ENCODE results near the gene CLDN3. TPM values are rescaled to one million over a fixed set of nuclear protein-coding genes. Genes with fewer than 3 reads are reported as not detected.

Gene CLDN3
- total RNA-seq, 3 donors from 2014 or later, result 81.6 to 137 TPM; not detected in 1

DNA sequence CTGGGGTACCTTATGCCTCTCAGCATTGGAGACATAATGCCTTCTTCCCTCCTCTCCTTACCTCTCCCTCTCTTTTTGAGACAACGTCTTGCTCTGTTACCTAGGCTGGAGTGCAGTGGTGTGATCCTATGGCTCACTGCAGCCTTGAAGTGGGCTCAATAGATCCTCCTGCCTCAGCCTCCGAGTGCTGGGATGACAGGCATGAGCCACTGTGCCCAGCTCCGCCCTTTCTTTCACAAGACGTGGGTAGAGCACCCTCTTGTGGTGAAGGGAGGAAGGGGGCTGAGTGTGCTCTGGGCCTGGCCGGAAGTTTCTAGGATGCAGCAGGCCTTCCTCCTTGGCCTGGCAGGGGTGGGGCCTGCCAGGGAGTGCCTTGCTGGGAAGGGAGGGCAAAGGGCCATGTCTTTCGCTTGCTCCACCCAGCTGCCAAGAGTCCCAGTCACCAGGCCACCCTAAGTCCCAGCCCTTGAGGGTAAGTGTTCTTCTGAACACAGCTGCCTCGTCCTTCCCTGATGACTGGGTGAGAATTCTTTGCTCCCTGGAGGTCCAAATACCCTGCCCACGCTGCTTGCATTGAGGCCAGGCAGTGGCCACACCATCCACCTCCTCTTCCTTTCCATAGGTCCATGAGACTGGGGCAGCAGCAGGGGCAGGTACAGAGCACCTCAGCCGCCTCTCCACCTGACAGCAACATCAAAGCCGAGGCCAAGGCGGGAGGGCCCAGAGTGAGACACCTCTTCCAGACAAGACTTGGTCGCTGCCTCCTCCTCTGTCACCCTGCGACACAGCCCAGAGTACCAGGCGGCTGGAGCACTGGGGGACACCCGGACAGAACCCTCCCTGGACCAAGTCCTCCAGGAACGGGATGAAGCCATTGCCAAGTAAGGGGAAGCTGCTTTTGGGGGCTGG is 35.2 kb downstream of the CLDN3 start:
- peaks cover 0 to 8% of the 10 kb centered on the region in 2 donors for H3K4me1 ChIP-seq
- intact Hi-C loops (cut with DNase I; ENCODE audit: low total_unique reads), result no loop called here
- peak; percentile 55 to 74 (median 70) for TF ChIP-seq POLR2AphosphoS5 (IDR thresholded peaks at IDR 0.05)
- TF ChIP-seq, protein P1, sequence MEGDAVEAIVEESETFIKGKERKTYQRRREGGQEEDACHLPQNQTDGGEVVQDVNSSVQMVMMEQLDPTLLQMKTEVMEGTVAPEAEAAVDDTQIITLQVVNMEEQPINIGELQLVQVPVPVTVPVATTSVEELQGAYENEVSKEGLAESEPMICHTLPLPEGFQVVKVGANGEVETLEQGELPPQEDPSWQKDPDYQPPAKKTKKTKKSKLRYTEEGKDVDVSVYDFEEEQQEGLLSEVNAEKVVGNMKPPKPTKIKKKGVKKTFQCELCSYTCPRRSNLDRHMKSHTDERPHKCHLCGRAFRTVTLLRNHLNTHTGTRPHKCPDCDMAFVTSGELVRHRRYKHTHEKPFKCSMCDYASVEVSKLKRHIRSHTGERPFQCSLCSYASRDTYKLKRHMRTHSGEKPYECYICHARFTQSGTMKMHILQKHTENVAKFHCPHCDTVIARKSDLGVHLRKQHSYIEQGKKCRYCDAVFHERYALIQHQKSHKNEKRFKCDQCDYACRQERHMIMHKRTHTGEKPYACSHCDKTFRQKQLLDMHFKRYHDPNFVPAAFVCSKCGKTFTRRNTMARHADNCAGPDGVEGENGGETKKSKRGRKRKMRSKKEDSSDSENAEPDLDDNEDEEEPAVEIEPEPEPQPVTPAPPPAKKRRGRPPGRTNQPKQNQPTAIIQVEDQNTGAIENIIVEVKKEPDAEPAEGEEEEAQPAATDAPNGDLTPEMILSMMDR (IDR thresholded peaks at IDR 0.05), result peak; percentile 64 to 84 (median 79)
- TF ChIP-seq POLR2A (IDR thresholded peaks at IDR 0.05), result no peak
- peak; percentile 68 to 84 for DNase-seq (ENCODE audit: low spot score in 2 of 2)
- H3K36me3 ChIP-seq, result no peaks in the 10 kb centered on the region
- H3K9me3 ChIP-seq, result no peaks in the 10 kb centered on the region
- no peaks in the 10 kb centered on the region for H3K27me3 ChIP-seq
- no peak overlapping the region for H3K4me3 ChIP-seq
- peak overlapping the region; percentile 70 to 80 for H3K27ac ChIP-seq

DNA sequence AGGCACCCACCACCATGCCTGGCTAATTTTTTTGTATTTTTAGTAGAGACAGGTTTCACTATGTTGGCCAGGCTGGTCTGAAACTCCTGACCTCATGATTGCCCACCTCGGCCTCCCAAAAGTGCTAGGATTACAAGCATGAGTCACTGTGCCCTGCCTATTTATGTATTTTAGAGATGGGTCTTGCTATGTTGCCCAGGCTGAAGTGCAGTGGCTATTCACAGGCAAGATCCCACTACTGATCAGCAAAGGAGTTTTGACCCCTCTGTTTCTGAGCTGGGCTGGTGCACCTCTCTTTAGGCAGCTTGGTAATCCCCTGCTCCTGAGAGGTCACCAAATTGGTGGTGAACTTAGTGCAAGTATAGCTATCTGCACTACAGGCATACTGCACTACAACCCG is 37.7 kb downstream of the CLDN3 start:
- TF ChIP-seq POLR2AphosphoS5 (IDR thresholded peaks at IDR 0.05) (no peak), POLR2A (IDR thresholded peaks at IDR 0.05) (no peak)
- TF ChIP-seq, protein P1 (IDR thresholded peaks at IDR 0.05), result no peak
- intact Hi-C loops (cut with DNase I; ENCODE audit: low total_unique reads), result no loop called here

DNA sequence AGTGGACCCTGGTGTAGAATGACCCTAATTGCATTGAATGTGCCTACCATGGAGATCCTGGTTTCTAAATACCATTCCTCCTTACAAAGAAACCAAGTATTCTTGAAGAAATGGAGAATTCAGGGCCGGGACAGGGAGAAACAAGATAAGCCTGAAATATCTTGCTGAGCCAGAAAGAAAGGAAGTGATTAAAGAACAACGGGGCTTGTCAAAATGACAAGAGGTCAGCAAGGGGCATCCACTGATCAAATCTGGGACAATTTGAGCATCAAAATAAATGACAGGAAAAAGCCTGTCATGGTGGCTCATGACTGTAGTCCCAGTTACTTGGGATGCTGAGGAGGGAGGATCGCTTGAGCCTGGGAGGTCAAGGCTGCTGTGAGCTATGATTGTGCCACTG is 39.6 kb downstream of the CLDN3 start:
- Histone ChIP-seq H3K4me3 (no peak overlapping the region), H3K9me3 (no peaks in the 10 kb centered on the region), H3K27me3 (no peaks in the 10 kb centered on the region), H3K36me3 (no peaks in the 10 kb centered on the region), H3K4me1 (no peaks in the 10 kb centered on the region), H3K27ac (no peak overlapping the region)
- intact Hi-C loops (cut with DNase I; ENCODE audit: low total_unique reads), result no loop called here
- TF ChIP-seq, protein P1 (IDR thresholded peaks at IDR 0.05), result no peak
- TF ChIP-seq POLR2A (IDR thresholded peaks at IDR 0.05) (no peak), POLR2AphosphoS5 (IDR thresholded peaks at IDR 0.05) (no peak)
- no peak for DNase-seq (ENCODE audit: low spot score in 2 of 2)

More for the DNA sequence above, 37.7 kb downstream of the CLDN3 start:
- Histone ChIP-seq H3K27me3 (no peaks in the 10 kb centered on the region), H3K4me3 (no peak overlapping the region), H3K36me3 (no peaks in the 10 kb centered on the region), H3K27ac (no peak overlapping the region), H3K9me3 (no peaks in the 10 kb centered on the region), H3K4me1 (peaks cover 0 to 3% of the 10 kb centered on the region in 2 donors)
- no peak for DNase-seq (ENCODE audit: low spot score in 2 of 2)

DNA sequence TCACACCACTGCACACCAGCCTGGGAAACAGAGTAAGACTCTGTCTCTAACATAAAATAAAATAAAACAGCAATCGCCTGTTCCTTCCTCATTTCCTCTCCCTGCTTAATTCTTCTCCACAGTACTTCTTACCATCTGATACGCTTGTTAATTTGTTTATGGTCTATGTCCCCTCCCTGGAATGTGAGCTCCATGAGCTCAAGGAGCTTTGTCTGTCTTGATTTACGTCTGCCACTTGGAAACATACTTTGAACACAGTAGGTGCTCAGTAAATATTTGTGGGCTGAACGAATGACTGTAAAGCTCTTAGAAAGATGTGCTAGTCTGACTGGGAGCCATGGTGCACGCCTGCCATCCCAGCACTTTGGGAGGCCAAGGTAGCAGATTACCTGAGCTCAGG is 41.5 kb downstream of the CLDN3 start:
- no peak for DNase-seq (ENCODE audit: low spot score in 2 of 2)
- H3K4me1 ChIP-seq, result no peaks in the 10 kb centered on the region
- TF ChIP-seq POLR2AphosphoS5 (IDR thresholded peaks at IDR 0.05) (no peak), POLR2A (IDR thresholded peaks at IDR 0.05) (no peak)
- TF ChIP-seq, protein P1 (IDR thresholded peaks at IDR 0.05), result no peak
- no peak overlapping the region for H3K4me3 ChIP-seq
- no peaks in the 10 kb centered on the region for H3K27me3 ChIP-seq
- H3K9me3 ChIP-seq, result no peaks in the 10 kb centered on the region
- no peaks in the 10 kb centered on the region for H3K36me3 ChIP-seq
- H3K27ac ChIP-seq, result no peak overlapping the region
- intact Hi-C loops (cut with DNase I; ENCODE audit: low total_unique reads), result loop anchor here (10.0 kb wide), 1 partner anchor 124 kb away; no protein-coding TSS in a partner anchor

DNA sequence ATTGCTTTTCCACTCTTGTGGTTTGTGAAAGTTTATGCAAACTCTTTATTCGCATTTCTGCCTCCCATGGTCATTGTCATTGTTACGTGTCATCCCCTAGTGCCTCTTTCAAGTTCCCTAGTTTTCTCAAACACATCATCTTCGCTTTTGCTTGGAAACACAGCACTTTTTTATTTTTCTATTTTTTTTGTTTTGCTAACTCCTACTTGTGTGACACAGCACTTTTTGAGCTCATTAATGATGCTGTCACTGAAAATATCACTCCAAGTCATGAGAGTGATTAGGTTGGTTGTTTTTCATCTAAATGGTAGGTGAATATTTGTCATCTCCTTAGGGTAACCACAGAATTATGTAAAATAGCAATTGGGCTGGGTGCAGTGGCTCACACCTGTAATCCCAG is 42.1 kb downstream of the CLDN3 start:
- Histone ChIP-seq H3K27me3 (no peaks in the 10 kb centered on the region), H3K27ac (no peak overlapping the region), H3K4me3 (no peak overlapping the region), H3K4me1 (no peaks in the 10 kb centered on the region), H3K36me3 (no peaks in the 10 kb centered on the region), H3K9me3 (no peaks in the 10 kb centered on the region)
- intact Hi-C loops (cut with DNase I; ENCODE audit: low total_unique reads), result loop anchor here (10.0 kb wide), 1 partner anchor 123 kb away; no protein-coding TSS in a partner anchor
- DNase-seq (ENCODE audit: low spot score in 2 of 2), result no peak
- TF ChIP-seq POLR2AphosphoS5 (IDR thresholded peaks at IDR 0.05) (no peak), POLR2A (IDR thresholded peaks at IDR 0.05) (no peak)
- TF ChIP-seq, protein P1 (IDR thresholded peaks at IDR 0.05), result no peak
